Activated naive CD8-positive, alpha-beta T cell treated with anti-CD3 and anti-CD28 coated beads, Interleukin-2, amount 10 ng/mL, durations not matched to agents 7 days and 5 days (primary cell): ENCODE measurements around the gene BORCS8. TPM values are rescaled to one million over a fixed set of nuclear protein-coding genes. Genes with fewer than 3 reads are reported as not detected.
A peak's percentile ranks its signal among the peaks of the same experiment; 100 is the strongest.

ENCODE experiments used
- ATAC-seq: fragments of 150-1000 bp; cut with Tn5 transposase; one replicate; pipeline ENCODE4 v1.10.0; 2021; ENCODE audit warnings: low read depth, moderate library complexity
- POLR2A ChIA-PET: fragments of 350-600 bp; sonication (Branson Sonifier 250); formaldehyde crosslinking; loops from one replicate; lab custom pipeline; 2021; ENCODE audit warnings: antibody characterized with exemption; lab: Charles Lee
- DNase-seq: peaks from one replicate; pipeline ENCODE4 v3.0.0; 2021
- H3K27ac Mint-ChIP-seq: one replicate; pipeline ENCODE4 v1.8.0; 2022; ENCODE audit warnings: mild to moderate bottlenecking, mixed read lengths
- H3K27me3 Mint-ChIP-seq: one replicate; pipeline ENCODE4 v1.8.0; 2022; ENCODE audit warnings: mild to moderate bottlenecking, moderate library complexity, mixed read lengths
- H3K36me3 Mint-ChIP-seq: one replicate; pipeline ENCODE4 v1.8.0; 2021; ENCODE audit warnings: mild to moderate bottlenecking, mixed read lengths
- H3K4me1 Mint-ChIP-seq: one replicate; pipeline ENCODE4 v1.8.0; 2021; ENCODE audit warnings: mixed read lengths
- H3K4me3 Mint-ChIP-seq: one replicate; pipeline ENCODE4 v1.8.0; 2022; ENCODE audit warnings: mild to moderate bottlenecking, moderate library complexity, mixed read lengths
- H3K9me3 Mint-ChIP-seq: one replicate; pipeline ENCODE4 v1.8.0; 2021; ENCODE audit warnings: mixed read lengths
- total RNA-seq, 2 experiments: library from RNA; stranded (reverse); gene quantifications; one replicate each; pipeline ENCODE4 v1.2.3, GENCODE V29; 2021

BORCS8 gene
- total RNA-seq, 2 experiments from 2014 or later, result 31.9 to 32.4 TPM

- Mint-ChIP-seq H3K9me3 (peaks cover 2% of the 10 kb centered on the region), H3K4me3 (no peak overlapping the region), H3K27ac (no peak overlapping the region), H3K36me3 (no peaks in the 10 kb centered on the region), H3K4me1 (peaks cover 12% of the 10 kb centered on the region), H3K27me3 (peaks cover 32% of the 10 kb centered on the region)
- POLR2A ChIA-PET, result no interaction called here
- DNase-seq, result no peak
- no peak for ATAC-seq
Observed at GRCh38 chr19:19209372-19209771, 17.4 kb upstream of the BORCS8 start.

GRCh38 chr19:19207637-19208572 lies 16.0 kb upstream of the BORCS8 start:
- H3K36me3 Mint-ChIP-seq, result no peaks in the 10 kb centered on the region
- peaks cover 17% of the 10 kb centered on the region for H3K27me3 Mint-ChIP-seq
- peaks cover 2% of the 10 kb centered on the region for H3K9me3 Mint-ChIP-seq
- H3K27ac Mint-ChIP-seq, result no peak overlapping the region
- no peak overlapping the region for H3K4me3 Mint-ChIP-seq
- POLR2A ChIA-PET, result no interaction called here
- DNase-seq (no peak), ATAC-seq (no peak)
- H3K4me1 Mint-ChIP-seq, result peaks cover 14% of the 10 kb centered on the region

DNA sequence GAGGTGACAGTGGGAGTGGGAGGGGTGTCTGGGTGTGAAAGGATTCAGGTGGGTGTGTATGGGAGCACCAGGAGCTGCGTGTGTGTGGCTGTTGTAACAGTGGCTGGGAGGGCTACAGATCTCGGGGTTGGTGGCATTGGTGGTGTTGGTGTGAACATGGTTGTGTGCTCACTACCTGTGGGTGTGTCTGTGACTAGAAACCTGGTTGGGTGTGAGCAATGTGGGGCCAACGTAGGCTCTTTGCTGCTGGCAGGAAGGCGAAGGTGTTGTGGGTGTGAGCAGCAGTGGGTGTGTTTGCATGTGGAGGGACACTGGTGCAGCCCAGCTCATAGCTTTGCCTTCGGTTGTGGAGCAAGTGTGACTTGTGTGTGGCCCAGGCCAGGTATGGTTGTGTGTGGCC lies 15.0 kb upstream of the BORCS8 start:
- no peak overlapping the region for H3K4me3 Mint-ChIP-seq

GRCh38 chr19:19205416-19206410 lies 13.8 kb upstream of the BORCS8 start:
- no peak overlapping the region for H3K4me3 Mint-ChIP-seq
- H3K27ac Mint-ChIP-seq, result no peak overlapping the region
- POLR2A ChIA-PET, result interaction anchor here (1.1 to 1.5 kb wide), 2 partner anchors 12 to 14 kb away, joined by 3 to 4 read pairs; partner anchors contain the start of genes BORCS8 and RFXANK
- peaks cover 2% of the 10 kb centered on the region for H3K9me3 Mint-ChIP-seq
- no peak for ATAC-seq
- peaks cover 2% of the 10 kb centered on the region for H3K27me3 Mint-ChIP-seq
- no peaks in the 10 kb centered on the region for H3K36me3 Mint-ChIP-seq
- H3K4me1 Mint-ChIP-seq, result peaks cover 21% of the 10 kb centered on the region
- DNase-seq, result no peak

More for the DNA sequence above, 15.0 kb upstream of the BORCS8 start:
- peaks cover 11% of the 10 kb centered on the region for H3K27me3 Mint-ChIP-seq
- H3K36me3 Mint-ChIP-seq, result no peaks in the 10 kb centered on the region
- H3K9me3 Mint-ChIP-seq, result peaks cover 2% of the 10 kb centered on the region
- H3K4me1 Mint-ChIP-seq, result peaks cover 21% of the 10 kb centered on the region
- ATAC-seq, result no peak
- DNase-seq, result no peak
- H3K27ac Mint-ChIP-seq, result no peak overlapping the region
- POLR2A ChIA-PET, result interaction anchor here (1.5 kb wide), 1 partner anchor 13 kb away, joined by 3 read pairs; no protein-coding TSS in a partner anchor

DNA sequence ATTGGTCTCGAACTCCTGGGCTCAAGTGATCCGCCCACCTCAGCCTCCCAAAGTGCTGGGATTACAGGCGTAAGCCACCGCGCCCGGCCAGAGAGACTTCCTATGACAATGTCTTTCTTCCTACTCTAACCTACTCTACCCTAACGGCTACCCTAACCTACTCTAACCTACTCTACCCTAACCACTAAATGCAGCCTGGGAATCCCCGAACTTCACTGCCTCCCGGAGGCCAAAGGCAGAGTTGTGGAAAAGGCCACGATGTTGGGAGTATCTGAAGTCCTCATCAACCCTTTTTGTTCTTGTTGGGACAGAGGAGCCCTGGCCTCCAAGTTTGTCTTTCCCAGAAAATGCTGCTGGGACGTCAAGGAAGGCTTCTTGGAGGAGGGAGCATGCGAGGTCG lies 12.2 kb upstream of the BORCS8 start:
- Mint-ChIP-seq H3K9me3 (peaks cover 2% of the 10 kb centered on the region), H3K4me1 (peaks cover 21% of the 10 kb centered on the region), H3K4me3 (peak overlapping the region; percentile 51), H3K36me3 (no peaks in the 10 kb centered on the region), H3K27me3 (peaks cover 2% of the 10 kb centered on the region), H3K27ac (peak overlapping the region; percentile 67)
- ATAC-seq, result no peak
- no peak for DNase-seq
- POLR2A ChIA-PET, result interaction anchor here (0.6 to 2.9 kb wide), 4 partner anchors 11 to 682 kb away, joined by 3 to 58 read pairs (median 3); partner anchors contain the start of genes BORCS8, ELL, NDUFA13 and RFXANK

- POLR2A ChIA-PET, result interaction anchor here (0.5 to 2.9 kb wide), 12 partner anchors 10 to 1439 kb away, joined by 3 to 58 read pairs (median 3); partner anchors contain the start of genes BORCS8, COPE, DDX49 and ELL
- DNase-seq, result peak; percentile 93
- Mint-ChIP-seq H3K4me1 (peaks cover 21% of the 10 kb centered on the region), H3K36me3 (peaks cover 5% of the 10 kb centered on the region), H3K9me3 (peaks cover 2% of the 10 kb centered on the region), H3K27ac (peak within 1 kb of the TSS; percentile 84), H3K27me3 (peaks cover 2% of the 10 kb centered on the region), H3K4me3 (peak within 1 kb of the TSS; percentile 90)
- peak; percentile 91 for ATAC-seq
Observed at GRCh38 chr19:19203012-19203856, 11.3 kb upstream of the BORCS8 start, which contains the start of gene NR2C2AP. TSS of gene NR2C2AP (minus strand) at chr19:19203414. CDS start at chr19:19203060, 354 bp downstream.

- Mint-ChIP-seq H3K27me3 (peaks cover 2% of the 10 kb centered on the region), H3K27ac (peak overlapping the region; percentile 84), H3K9me3 (peaks cover 2% of the 10 kb centered on the region), H3K4me3 (peak overlapping the region; percentile 90), H3K4me1 (peaks cover 20% of the 10 kb centered on the region), H3K36me3 (peaks cover 6% of the 10 kb centered on the region)
- DNase-seq (no peak), ATAC-seq (no peak)
- POLR2A ChIA-PET, result interaction anchor here (0.6 to 2.9 kb wide), 4 partner anchors 10 to 371 kb away, joined by 3 to 58 read pairs (median 4); partner anchors contain the start of genes BORCS8 and RFXANK
Observed at GRCh38 chr19:19202707-19203011, 10.7 kb upstream of the BORCS8 start.

GRCh38 chr19:19201697-19202630 lies 10.0 kb upstream of the BORCS8 start:
- H3K4me1 Mint-ChIP-seq, result peaks cover 13% of the 10 kb centered on the region
- no peaks in the 10 kb centered on the region for H3K9me3 Mint-ChIP-seq
- no peaks in the 10 kb centered on the region for H3K27me3 Mint-ChIP-seq
- H3K36me3 Mint-ChIP-seq, result peaks cover 6% of the 10 kb centered on the region
- ATAC-seq, result no peak
- H3K27ac Mint-ChIP-seq, result peak overlapping the region; percentile 84
- POLR2A ChIA-PET, result interaction anchor here (0.6 to 2.9 kb wide), 2 partner anchors 9 to 268 kb away, joined by 5 to 58 read pairs; partner anchors contain the start of genes BORCS8 and RFXANK
- peak overlapping the region; percentile 90 for H3K4me3 Mint-ChIP-seq
- DNase-seq, result no peak

DNA sequence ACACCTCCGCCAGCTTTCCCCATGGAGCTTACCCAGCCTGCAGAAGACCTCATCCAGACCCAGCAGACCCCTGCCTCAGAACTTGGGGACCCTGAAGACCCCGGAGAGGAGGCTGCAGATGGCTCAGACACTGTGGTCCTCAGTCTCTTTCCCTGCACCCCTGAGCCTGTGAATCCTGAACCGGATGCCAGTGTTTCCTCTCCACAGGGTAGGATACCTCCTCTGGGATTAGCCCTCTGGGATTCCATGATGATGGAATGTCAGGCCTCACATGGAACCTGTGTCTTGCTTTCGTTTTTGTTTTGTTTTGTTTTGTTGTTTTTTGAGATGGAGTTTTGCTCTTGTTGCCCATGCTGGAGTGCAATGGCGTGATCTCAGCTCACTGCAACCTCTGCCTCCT lies 2.0 kb upstream of the BORCS8 start:
- Mint-ChIP-seq H3K27ac (peak overlapping the region; percentile 99), H3K9me3 (no peaks in the 10 kb centered on the region), H3K4me3 (peak overlapping the region; percentile 96), H3K27me3 (no peaks in the 10 kb centered on the region), H3K4me1 (peaks cover 23% of the 10 kb centered on the region), H3K36me3 (peaks cover 15% of the 10 kb centered on the region)
- ATAC-seq (no peak), DNase-seq (no peak)
- POLR2A ChIA-PET, result interaction anchor here (0.6 to 4.3 kb wide), 3 partner anchors 9 to 317 kb away, joined by 3 to 58 read pairs (median 3); partner anchors contain the start of gene NR2C2AP

DNA sequence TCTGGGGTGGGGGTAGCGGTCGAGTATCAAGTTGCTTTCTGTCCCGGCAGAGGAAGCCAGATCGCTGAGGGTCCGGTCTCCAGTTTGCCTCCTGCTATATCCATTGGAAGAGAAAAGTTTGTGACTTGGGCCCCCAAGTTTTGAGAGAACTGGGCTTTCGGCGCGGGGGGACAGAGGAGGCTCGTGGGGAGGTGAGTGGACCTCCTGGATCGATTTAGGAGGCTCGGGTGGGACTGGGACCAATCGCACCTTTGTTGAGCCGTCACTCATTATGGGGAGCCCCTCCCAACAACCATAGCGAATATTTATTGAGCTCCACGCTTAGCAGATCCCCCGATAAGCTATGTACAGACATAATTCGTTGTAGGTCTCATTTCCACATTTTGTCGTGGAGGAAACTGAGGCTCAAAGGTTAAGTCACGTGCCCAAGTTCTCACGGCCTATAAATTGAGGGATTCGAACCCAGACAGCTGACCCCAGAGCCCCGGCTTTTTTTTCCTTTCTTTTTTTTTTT lies 1.0 kb upstream of the BORCS8 start:
- Mint-ChIP-seq H3K4me1 (peaks cover 23% of the 10 kb centered on the region), H3K27me3 (no peaks in the 10 kb centered on the region), H3K9me3 (no peaks in the 10 kb centered on the region), H3K27ac (peak overlapping the region; percentile 99), H3K4me3 (peak overlapping the region; percentile 96), H3K36me3 (peaks cover 9% of the 10 kb centered on the region)
- ATAC-seq (peak; percentile 3), DNase-seq (no peak)
- POLR2A ChIA-PET, result interaction anchor here (0.6 to 4.3 kb wide), 5 partner anchors 10 to 988 kb away, joined by 3 to 58 read pairs (median 4); partner anchors contain the start of gene NR2C2AP

DNA sequence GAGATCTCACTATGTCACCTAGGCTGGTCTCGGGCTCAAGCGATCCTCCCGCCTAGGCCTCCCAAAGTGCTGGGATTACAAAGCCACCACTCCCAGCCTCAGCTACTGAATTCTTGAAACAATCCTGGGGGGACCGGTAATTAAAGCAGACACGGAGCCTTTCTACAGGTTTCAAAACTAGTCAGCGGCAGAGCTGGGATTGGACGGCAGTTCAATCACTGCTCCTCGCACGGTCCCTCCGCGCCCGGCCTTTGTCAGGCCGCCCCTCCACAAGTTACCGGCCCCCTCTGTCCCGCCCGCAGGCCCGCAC lies 229 bp downstream of the BORCS8 start:
- Mint-ChIP-seq H3K4me3 (peak overlapping the region; percentile 96), H3K27ac (peak overlapping the region; percentile 99), H3K27me3 (no peaks in the 10 kb centered on the region), H3K36me3 (peaks cover 11% of the 10 kb centered on the region), H3K4me1 (peaks cover 25% of the 10 kb centered on the region), H3K9me3 (no peaks in the 10 kb centered on the region)
- ATAC-seq, result no peak
- no peak for DNase-seq
- POLR2A ChIA-PET, result interaction anchor here (0.6 to 4.3 kb wide), 5 partner anchors 11 to 313 kb away, joined by 3 to 58 read pairs (median 3); partner anchors contain the start of gene NR2C2AP
